Activated CD8-positive, alpha-beta memory T cell treated with anti-CD3 and anti-CD28 coated beads, Interleukin-2, amount 50 U/mL, for 1 hour (primary cell): ENCODE results near the gene CFAP221.

Experiments
- DNase-seq: peaks from one replicate; pipeline ENCODE4 v3.0.0-alpha.2; 2020; ENCODE audit errors: extremely low read depth

CFAP221 gene

DNA sequence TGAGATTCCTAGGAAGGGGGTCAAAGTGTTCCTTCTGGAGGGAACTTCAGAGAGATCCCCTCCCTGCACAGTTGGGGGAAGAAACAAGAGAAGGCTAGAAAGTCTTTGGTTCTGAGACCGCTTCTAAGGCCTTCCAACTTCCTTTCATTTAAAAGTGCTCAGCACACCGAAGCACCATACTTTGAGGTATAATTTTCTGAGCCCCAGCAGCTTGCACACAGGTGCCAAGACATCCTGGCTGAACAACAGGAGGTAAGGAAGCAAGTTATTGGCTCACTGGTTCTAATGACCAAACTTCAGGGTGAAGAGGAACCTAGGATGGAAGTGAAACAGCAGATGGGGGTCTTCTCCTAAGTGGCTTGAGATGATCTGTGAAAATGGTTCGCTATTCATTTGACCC is 154.0 kb downstream of the CFAP221 start:
- DNase-seq = no peak

- DNase-seq = no peak
These were observed 154.9 kb downstream of the CFAP221 start for GRCh38 chr2:119699016-119699606.

DNA sequence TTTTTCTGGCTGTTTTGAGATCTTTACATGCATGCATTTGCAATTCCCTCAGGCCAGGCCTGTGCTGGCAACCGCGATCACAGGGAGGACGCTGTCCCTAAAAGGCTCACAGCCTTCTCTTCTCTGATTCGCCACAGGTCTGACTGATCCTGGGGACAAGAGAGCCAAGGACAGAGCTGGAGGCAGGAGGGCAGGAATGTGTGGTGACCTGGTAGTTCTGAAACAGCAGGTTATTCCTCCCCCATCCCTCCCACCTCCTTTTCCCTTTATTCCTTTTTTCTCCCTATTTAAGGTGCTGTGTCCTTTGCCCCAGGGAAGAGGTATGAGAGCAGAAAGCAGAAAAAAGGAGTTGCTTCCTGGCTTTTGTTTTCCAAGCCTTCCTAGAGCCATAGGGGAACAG is 156.6 kb downstream of the CFAP221 start:
- DNase-seq = no peak

DNA sequence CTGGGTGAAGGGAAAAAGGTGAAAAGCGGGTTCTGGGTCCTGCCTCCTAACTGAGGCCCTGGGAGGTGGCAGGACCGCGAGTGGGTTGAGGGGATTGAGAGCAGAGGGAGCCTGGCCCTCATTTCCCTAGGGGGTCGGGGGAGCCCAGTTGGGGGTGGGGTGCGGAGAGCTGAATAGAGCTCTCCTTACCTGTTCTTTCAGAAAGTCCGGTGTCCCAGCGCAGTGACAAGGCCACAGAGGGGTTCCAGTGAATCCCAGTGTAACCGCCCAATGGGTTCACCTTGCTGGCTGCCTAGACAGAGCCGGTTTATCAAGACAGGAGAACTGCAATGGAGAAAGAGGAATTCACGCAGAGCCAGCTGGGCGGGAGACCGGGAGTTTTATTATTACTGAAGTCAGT is 157.1 kb downstream of the CFAP221 start:
- no peak for DNase-seq

GRCh38 chr2:119702203-119702917 is 158.1 kb downstream of the CFAP221 start:
- no peak for DNase-seq

GRCh38 chr2:119702918-119703401 is 158.7 kb downstream of the CFAP221 start:
- DNase-seq = peak; percentile 13

GRCh38 chr2:119703526-119703925 is 159.3 kb downstream of the CFAP221 start:
- DNase-seq = no peak

GRCh38 chr2:119704670-119705120 is 160.4 kb downstream of the CFAP221 start:
- DNase-seq = no peak

DNA sequence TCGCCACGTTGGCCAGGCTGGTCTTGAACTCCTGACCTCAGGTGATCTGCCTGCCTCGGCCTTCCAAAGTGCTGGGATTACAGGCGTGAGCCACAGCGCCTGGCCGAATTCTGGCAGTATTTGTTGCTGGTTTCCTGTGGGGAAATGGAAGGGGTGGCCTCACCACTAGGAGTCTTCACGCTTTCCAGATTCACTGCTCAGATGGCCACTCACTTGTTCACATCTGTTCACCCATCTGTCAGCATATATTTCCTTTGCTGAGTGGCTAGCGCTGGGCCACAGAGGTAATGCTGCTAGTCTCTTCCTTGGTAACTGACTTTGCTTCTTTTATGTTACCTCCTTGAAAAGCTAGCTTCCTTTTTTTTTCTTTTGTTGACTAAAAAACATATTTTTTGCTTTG is 162.0 kb downstream of the CFAP221 start:
- DNase-seq = no peak
